SK-N-SH (cell line): ENCODE data around the gene DCBLD1.

Experiments
- EP300 ChIP-seq, 2 experiments: IDR thresholded peaks; 2 replicates each; pipeline versions ENCODE4 v1.4.0 to v1.6.1; 2012; ENCODE audit warnings: borderline replicate concordance in 1 of 2, low read depth in 1 of 2, low read length in 1 of 2
- POLR2AphosphoS5 ChIP-seq: IDR thresholded peaks from 2 replicates; pipeline ENCODE4 v1.6.1; 2012; ENCODE audit warnings: low read depth, low read length
- RFX5 ChIP-seq: IDR thresholded peaks from 2 replicates; pipeline ENCODE4 v1.6.1; 2012; ENCODE audit warnings: mild to moderate bottlenecking, improper control_type of control experiment, low read length
- TAF1 ChIP-seq: IDR thresholded peaks from 2 replicates; pipeline ENCODE4 v1.6.1; 2012; ENCODE audit warnings: low read depth, mild to moderate bottlenecking, low read length, moderate library complexity, borderline replicate concordance
- TCF12 ChIP-seq: IDR thresholded peaks from 2 replicates; pipeline ENCODE4 v1.4.0; 2012
- YY1 ChIP-seq: IDR thresholded peaks from 2 replicates; pipeline ENCODE4 v1.4.0; 2012; ENCODE audit warnings: low read depth, mild to moderate bottlenecking
- TF ChIP-seq, protein P1 (sequence below): fragments of 200-600 bp; sonication (generic); IDR thresholded peaks from 2 replicates; pipeline ENCODE4 v1.6.1; 2017; ENCODE audit warnings: antibody characterized with exemption, mild to moderate bottlenecking, moderate library complexity
- TF ChIP-seq, protein P2 (sequence below): IDR thresholded peaks from 2 replicates; pipeline ENCODE4 v1.4.0; 2012; ENCODE audit warnings: low read depth

DNA sequence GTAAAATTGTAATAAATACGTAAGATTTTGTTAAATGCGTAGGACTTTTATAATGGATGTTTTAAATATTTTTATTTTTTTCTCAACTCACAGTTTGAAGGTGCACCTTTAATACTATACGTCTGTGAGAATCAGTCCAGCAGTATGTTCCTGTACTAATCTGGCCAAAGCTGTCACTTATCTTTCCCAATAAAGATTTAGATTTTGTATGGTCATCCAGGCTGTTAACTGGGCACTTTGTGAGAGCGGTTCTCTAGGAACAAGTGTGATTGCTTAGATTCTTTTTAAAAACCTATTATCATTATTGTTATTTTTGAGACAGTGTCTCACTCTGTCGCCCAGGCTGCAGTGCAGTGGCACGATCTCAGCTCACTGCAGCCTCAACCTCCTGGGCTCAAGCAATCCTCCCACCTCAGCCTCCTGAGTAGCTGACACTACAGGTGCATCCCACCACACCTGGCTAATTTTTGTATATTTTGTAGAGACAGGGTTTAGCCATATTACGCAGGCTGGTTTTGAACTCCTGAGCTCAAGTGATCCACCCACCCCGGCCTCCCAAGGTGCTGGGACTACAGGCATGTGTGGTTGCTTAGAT is 1.7 kb downstream of the DCBLD1 start:
- TF ChIP-seq EP300 (IDR thresholded peaks at IDR 0.05; ENCODE audit: borderline replicate concordance in 1 of 2, low read depth in 1 of 2, low read length in 1 of 2) (no peak), TAF1 (no peak), POLR2AphosphoS5 (no peak), RFX5 (no peak), TCF12 (no peak), YY1 (no peak)
- TF ChIP-seq, protein P1, sequence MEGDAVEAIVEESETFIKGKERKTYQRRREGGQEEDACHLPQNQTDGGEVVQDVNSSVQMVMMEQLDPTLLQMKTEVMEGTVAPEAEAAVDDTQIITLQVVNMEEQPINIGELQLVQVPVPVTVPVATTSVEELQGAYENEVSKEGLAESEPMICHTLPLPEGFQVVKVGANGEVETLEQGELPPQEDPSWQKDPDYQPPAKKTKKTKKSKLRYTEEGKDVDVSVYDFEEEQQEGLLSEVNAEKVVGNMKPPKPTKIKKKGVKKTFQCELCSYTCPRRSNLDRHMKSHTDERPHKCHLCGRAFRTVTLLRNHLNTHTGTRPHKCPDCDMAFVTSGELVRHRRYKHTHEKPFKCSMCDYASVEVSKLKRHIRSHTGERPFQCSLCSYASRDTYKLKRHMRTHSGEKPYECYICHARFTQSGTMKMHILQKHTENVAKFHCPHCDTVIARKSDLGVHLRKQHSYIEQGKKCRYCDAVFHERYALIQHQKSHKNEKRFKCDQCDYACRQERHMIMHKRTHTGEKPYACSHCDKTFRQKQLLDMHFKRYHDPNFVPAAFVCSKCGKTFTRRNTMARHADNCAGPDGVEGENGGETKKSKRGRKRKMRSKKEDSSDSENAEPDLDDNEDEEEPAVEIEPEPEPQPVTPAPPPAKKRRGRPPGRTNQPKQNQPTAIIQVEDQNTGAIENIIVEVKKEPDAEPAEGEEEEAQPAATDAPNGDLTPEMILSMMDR: no peak
- TF ChIP-seq, protein P2, sequence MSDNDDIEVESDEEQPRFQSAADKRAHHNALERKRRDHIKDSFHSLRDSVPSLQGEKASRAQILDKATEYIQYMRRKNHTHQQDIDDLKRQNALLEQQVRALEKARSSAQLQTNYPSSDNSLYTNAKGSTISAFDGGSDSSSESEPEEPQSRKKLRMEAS: no peak
